Fibroblast of lung (primary cell): ENCODE results near the gene PUM2. TPM values are rescaled to one million over a fixed set of nuclear protein-coding genes. Genes with fewer than 3 reads are reported as not detected.

Experiments
- DNase-seq, 2 donors: peaks; one replicate each; pipeline versions ENCODE4 v3.0.0 to v3.0.0-alpha.2; 2010; ENCODE audit warnings: low read depth in 2 of 2
- H2AFZ ChIP-seq: 2 replicates; pipeline ENCODE4 v1.5.1; 2012; ENCODE audit warnings: low read length, control low read depth, inconsistent platforms
- H3K27ac ChIP-seq: 2 replicates; pipeline ENCODE4 v1.5.1; 2011; ENCODE audit warnings: low read length, control low read depth; ENCODE audit not compliant: insufficient read depth
- H3K27me3 ChIP-seq: 2 replicates; pipeline ENCODE4 v1.5.1; 2011; ENCODE audit warnings: mild to moderate bottlenecking, low read length; ENCODE audit not compliant: control insufficient read depth, insufficient read depth
- H3K36me3 ChIP-seq: 2 replicates; pipeline ENCODE4 v1.5.1; 2011; ENCODE audit warnings: low read length; ENCODE audit not compliant: control insufficient read depth, insufficient read depth
- H3K4me1 ChIP-seq: 2 replicates; pipeline ENCODE4 v1.5.1; 2011; ENCODE audit warnings: low read length; ENCODE audit not compliant: control insufficient read depth, insufficient read depth; ENCODE audit errors: extremely low read depth
- H3K4me2 ChIP-seq: 2 replicates; pipeline ENCODE4 v1.5.1; 2011; ENCODE audit warnings: low read length, control low read depth; ENCODE audit not compliant: insufficient read depth; ENCODE audit errors: extremely low read depth
- H3K4me3 ChIP-seq, 4 experiments: fragments of 200-600 bp in 1 of 4; sonication (generic) in 1 of 4; replicated peaks in 1 of 4; 2 replicates each; pipeline ENCODE4 v1.5.1; 2011 to 2016; ENCODE audit warnings: low read length in 4 of 4, low read depth in 3 of 4, mild to moderate bottlenecking in 3 of 4, control low read depth in 2 of 4, inconsistent platforms in 1 of 4, mixed read lengths in 1 of 4; ENCODE audit not compliant: insufficient read depth in 1 of 4; ENCODE audit errors: control extremely low read depth in 1 of 4
- H3K79me2 ChIP-seq: 2 replicates; pipeline ENCODE4 v1.5.1; 2012; ENCODE audit warnings: mild to moderate bottlenecking, low read length, inconsistent platforms; ENCODE audit not compliant: control insufficient read depth, insufficient read depth
- H3K9ac ChIP-seq: 2 replicates; pipeline ENCODE4 v1.5.1; 2011; ENCODE audit warnings: mild to moderate bottlenecking, low read length, control low read depth; ENCODE audit not compliant: insufficient read depth
- H3K9me3 ChIP-seq: 2 replicates; pipeline ENCODE4 v1.5.1; 2012; ENCODE audit warnings: low read depth, low read length; ENCODE audit not compliant: control insufficient read depth, insufficient read depth
- H4K20me1 ChIP-seq: 2 replicates; pipeline ENCODE4 v1.5.1; 2011; ENCODE audit warnings: low read length; ENCODE audit not compliant: control insufficient read depth, insufficient read depth; ENCODE audit errors: extremely low read depth
- EZH2 ChIP-seq: IDR thresholded peaks from 2 replicates; pipeline ENCODE4 v1.5.1; 2012; ENCODE audit warnings: low read length, control low read depth, mild to moderate bottlenecking; ENCODE audit errors: missing control alignments
- polyA plus RNA-seq, 2 donors: library from polyadenylated mRNA; depleted of rRNA in 1 of 2; stranded (reverse) in 1 of 2; unstranded in 1 of 2; fragments of >200 nt; gene quantifications; 2 replicates each; pipeline ENCODE4 v1.2.1, GENCODE V29; 2011 to 2012; ENCODE audit warnings: missing spikeins in 1 of 2
- total RNA-seq: library from RNA; depleted of rRNA; stranded (reverse); fragments of >200 nt; gene quantifications from 2 replicates; pipeline ENCODE4 v1.2.1, GENCODE V29; 2014
- TF ChIP-seq, protein P1 (sequence below), 2 donors: IDR thresholded peaks in 1 of 2; conservative IDR thresholded peaks in 1 of 2; 1 replicate in 1 of 2; 2 replicates in 1 of 2; pipeline ENCODE4 v1.5.1; 2011 to 2012; ENCODE audit warnings: low read length in 2 of 2, control low read depth in 1 of 2, inconsistent platforms in 1 of 2, low read depth in 1 of 2, mild to moderate bottlenecking in 1 of 2

The PUM2 gene
- total and polyA plus RNA-seq, 2 donors (not counting 1 experiment from before 2014, with no cell fraction given): 48.2 to 54.2 TPM

DNA sequence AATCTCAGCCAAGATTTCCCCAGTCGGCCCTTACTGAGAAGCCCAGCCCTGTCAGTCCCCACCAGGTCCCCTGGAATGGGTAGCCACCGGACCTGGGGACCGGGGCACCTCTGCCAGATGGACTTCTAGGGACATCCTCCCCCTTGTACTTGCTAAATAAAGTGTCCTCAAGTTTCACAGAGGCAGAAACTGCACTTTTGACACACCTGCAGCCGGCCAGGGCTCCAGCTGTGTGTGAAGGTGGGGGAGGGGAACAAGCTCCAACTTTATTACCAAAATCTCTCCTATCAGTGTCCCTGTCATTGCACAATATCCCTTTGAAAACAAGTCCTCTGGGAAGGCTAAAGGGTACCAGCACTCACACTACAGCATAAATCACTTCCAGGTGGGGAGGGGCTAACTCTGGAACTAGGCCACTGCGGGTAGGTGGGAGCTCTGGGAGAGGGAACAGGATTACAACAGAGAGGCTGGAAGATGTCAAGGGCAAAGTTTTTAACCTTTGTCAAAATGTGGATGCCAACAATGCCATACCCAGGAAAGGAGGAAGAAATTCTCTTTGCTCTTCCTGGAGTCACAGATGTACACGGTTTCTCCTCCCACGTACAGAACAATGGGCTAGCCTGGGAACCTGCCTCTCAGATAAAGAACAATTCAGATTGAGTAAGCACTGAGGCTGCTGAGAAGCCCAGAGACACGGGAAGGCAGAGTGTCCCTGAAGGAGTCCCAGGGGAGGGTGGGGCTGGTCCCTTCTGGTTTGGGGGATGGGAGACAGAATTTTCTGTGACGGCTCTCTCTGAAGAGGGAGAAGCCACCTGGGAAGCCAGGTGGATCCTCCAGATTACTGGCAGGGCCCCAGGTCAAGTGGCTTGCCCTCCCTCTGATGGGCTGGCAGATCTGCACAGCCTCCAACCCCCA is 136.7 kb downstream of the PUM2 start:
- H3K4me1 ChIP-seq: peaks cover 2% of the 10 kb centered on the region
- no peak overlapping the region for H3K27ac ChIP-seq
- TF ChIP-seq EZH2: no peak
- TF ChIP-seq, protein P1, sequence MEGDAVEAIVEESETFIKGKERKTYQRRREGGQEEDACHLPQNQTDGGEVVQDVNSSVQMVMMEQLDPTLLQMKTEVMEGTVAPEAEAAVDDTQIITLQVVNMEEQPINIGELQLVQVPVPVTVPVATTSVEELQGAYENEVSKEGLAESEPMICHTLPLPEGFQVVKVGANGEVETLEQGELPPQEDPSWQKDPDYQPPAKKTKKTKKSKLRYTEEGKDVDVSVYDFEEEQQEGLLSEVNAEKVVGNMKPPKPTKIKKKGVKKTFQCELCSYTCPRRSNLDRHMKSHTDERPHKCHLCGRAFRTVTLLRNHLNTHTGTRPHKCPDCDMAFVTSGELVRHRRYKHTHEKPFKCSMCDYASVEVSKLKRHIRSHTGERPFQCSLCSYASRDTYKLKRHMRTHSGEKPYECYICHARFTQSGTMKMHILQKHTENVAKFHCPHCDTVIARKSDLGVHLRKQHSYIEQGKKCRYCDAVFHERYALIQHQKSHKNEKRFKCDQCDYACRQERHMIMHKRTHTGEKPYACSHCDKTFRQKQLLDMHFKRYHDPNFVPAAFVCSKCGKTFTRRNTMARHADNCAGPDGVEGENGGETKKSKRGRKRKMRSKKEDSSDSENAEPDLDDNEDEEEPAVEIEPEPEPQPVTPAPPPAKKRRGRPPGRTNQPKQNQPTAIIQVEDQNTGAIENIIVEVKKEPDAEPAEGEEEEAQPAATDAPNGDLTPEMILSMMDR (conservative IDR thresholded peaks at IDR 0.05 in 1 of 2, IDR thresholded peaks at IDR 0.05 in 1 of 2; ENCODE audit: low read depth in 1 of 2, low read length in 2 of 2): no peak
- no peaks in the 10 kb centered on the region for H3K9me3 ChIP-seq
- no peak overlapping the region for H3K4me2 ChIP-seq
- H2AFZ ChIP-seq: no peak overlapping the region
- H3K9ac ChIP-seq: no peak overlapping the region
- H3K36me3 ChIP-seq: no peaks in the 10 kb centered on the region
- H3K27me3 ChIP-seq: no peaks in the 10 kb centered on the region
- no peak overlapping the region for H3K4me3 ChIP-seq
- no peak for DNase-seq
- H3K79me2 ChIP-seq: no peaks in the 10 kb centered on the region
- no peaks in the 10 kb centered on the region for H4K20me1 ChIP-seq

DNA sequence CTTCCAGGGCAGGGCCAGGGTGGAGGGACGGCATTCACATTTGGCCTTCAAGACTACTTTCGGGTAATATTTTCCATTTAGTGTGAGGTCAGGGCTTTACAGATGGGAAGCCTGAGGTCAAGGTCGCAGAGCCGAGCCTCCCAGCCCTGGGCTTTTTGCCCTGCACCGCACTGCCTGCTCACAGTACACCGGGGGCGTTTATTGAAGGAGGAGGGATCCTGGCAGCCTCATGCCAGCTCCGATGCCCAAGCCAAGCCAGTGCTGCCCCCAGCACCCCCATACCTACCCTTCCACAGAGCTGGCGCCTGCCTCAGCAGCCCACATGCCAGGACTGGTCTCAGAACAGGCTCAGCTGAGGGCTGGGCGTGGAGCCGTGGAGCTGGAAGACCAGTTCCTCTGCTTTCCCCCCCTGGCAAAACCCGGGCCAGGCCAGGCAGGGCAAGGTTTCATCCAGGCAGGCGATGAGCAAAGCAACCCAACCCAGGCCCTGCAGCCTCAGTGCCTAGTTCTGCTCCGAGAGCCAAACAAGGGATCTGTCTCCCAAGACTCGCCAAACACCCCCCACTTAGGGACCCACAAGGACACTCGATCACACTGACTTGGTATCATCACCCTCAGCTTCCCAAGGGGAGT is 137.7 kb downstream of the PUM2 start:
- no peaks in the 10 kb centered on the region for H3K27me3 ChIP-seq
- no peaks in the 10 kb centered on the region for H3K9me3 ChIP-seq
- no peaks in the 10 kb centered on the region for H3K36me3 ChIP-seq
- H3K4me1 ChIP-seq: peaks cover 2% of the 10 kb centered on the region
- no peak overlapping the region for H3K4me2 ChIP-seq
- H3K79me2 ChIP-seq: no peaks in the 10 kb centered on the region
- TF ChIP-seq, protein P1 (conservative IDR thresholded peaks at IDR 0.05 in 1 of 2, IDR thresholded peaks at IDR 0.05 in 1 of 2; ENCODE audit: low read depth in 1 of 2, low read length in 2 of 2): no peak
- no peak for TF ChIP-seq EZH2
- H4K20me1 ChIP-seq: no peaks in the 10 kb centered on the region
- no peak for DNase-seq
- H2AFZ ChIP-seq: peak overlapping the region; percentile 3
- H3K9ac ChIP-seq: no peak overlapping the region
- no peak overlapping the region for H3K4me3 ChIP-seq
- H3K27ac ChIP-seq: no peak overlapping the region

DNA sequence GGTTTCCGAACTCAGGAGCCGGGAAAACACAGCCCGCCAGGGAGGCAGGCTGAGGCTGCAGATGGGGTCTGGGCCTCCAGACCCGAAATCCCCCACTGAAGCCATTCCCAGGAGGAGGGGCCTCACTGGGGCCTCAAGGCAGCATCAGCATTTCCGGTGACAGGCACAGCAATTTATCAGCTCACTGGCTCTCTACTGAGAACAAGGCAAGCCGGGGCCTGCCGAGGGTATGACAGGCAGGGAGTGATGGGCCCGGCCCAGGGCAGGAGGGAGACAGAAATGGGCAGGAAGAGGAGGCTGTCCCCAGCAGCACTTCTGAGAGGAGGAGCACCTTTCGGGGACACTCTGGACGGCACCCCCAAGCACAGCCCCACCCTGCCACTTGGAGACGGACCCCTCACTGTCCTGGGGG is 138.2 kb downstream of the PUM2 start:
- no peak overlapping the region for H3K4me3 ChIP-seq
- H4K20me1 ChIP-seq: no peaks in the 10 kb centered on the region
- H3K9me3 ChIP-seq: no peaks in the 10 kb centered on the region
- H3K4me2 ChIP-seq: no peak overlapping the region
- H3K27me3 ChIP-seq: no peaks in the 10 kb centered on the region
- peaks cover 2% of the 10 kb centered on the region for H3K4me1 ChIP-seq
- no peaks in the 10 kb centered on the region for H3K36me3 ChIP-seq
- H2AFZ ChIP-seq: peak overlapping the region; percentile 3
- H3K9ac ChIP-seq: no peak overlapping the region
- H3K27ac ChIP-seq: no peak overlapping the region
- peak; percentile 31 to 52 for DNase-seq
- H3K79me2 ChIP-seq: no peaks in the 10 kb centered on the region
- TF ChIP-seq EZH2: no peak
- TF ChIP-seq, protein P1 (conservative IDR thresholded peaks at IDR 0.05 in 1 of 2, IDR thresholded peaks at IDR 0.05 in 1 of 2; ENCODE audit: low read depth in 1 of 2, low read length in 2 of 2): no peak
